Uterus (tissue), 4 donors: ENCODE results near the gene PRPF19. TPM values are rescaled to one million over a fixed set of nuclear protein-coding genes. Genes with fewer than 3 reads are reported as not detected.

ENCODE experiments used
- DNase-seq, 2 donors: peaks; one replicate each; pipeline ENCODE4 v3.0.0-alpha.2; 2019 to 2020
- H3K27ac ChIP-seq, 2 donors: fragments of 200-600 bp; sonication (generic); 1 replicate in 1 of 2; 2 replicates in 1 of 2; pipeline ENCODE4 v1.5.1; 2016 to 2018
- H3K27me3 ChIP-seq, 2 donors: fragments of 200-600 bp; sonication (generic); one replicate each; pipeline ENCODE4 v1.5.1; 2018 to 2019; ENCODE audit warnings: control low read depth in 1 of 2
- H3K36me3 ChIP-seq, 2 donors: fragments of 200-600 bp; sonication (generic); one replicate each; pipeline ENCODE4 v1.5.1; 2019; ENCODE audit warnings: control low read depth in 1 of 2
- H3K4me1 ChIP-seq, 2 donors: fragments of 200-600 bp; sonication (generic); one replicate each; pipeline ENCODE4 v1.5.1; 2018 to 2019; ENCODE audit warnings: control low read depth in 1 of 2
- H3K4me3 ChIP-seq, 2 donors: fragments of 200-600 bp; sonication (generic); 1 replicate in 1 of 2; 2 replicates in 1 of 2; pipeline ENCODE4 v1.5.1; 2018 to 2019; ENCODE audit warnings: mild to moderate bottlenecking in 1 of 2
- H3K9me3 ChIP-seq, 2 donors: fragments of 200-600 bp; sonication (generic); one replicate each; pipeline ENCODE4 v1.5.1; 2019; ENCODE audit warnings: control low read depth in 1 of 2
- CTCF ChIP-seq, 4 experiments: fragments of 200-600 bp in 2 of 4; fragments of 450-650 bp in 2 of 4; sonication (generic) in 2 of 4; IDR thresholded peaks; one replicate each; pipeline ENCODE4 v1.5.1; 2016 to 2019; ENCODE audit warnings: antibody characterized with exemption in 4 of 4, mild to moderate bottlenecking in 2 of 4, moderate library complexity in 1 of 4
- POLR2A ChIP-seq, 2 donors: fragments of 450-650 bp; IDR thresholded peaks; one replicate each; pipeline ENCODE4 v1.6.1; 2016; ENCODE audit warnings: antibody characterized with exemption in 2 of 2, mild to moderate bottlenecking in 1 of 2, moderate library complexity in 1 of 2
- intact Hi-C: fragments of 100-400 bp; cut with DNase I; formaldehyde crosslinking; loops from one replicate; pipeline ENCODE4 v1.15.1; 2023; ENCODE audit warnings: low total_unique reads
- total RNA-seq, 4 donors: library from RNA; depleted of rRNA in 3 of 4; stranded (reverse); fragments of >200 nt in 3 of 4; gene quantifications; one replicate each; pipeline versions ENCODE4 v1.1.0 to v1.2.4, GENCODE V29; 2014 to 2023
- donor health status: DM: yes; HTN: yes; CAD: no.

PRPF19 gene
- total RNA-seq, 4 donors from 2014 or later, result 19.4 to 70.1 (median 50.2) TPM

- TF ChIP-seq CTCF (IDR thresholded peaks at IDR 0.05) (no peak), POLR2A (IDR thresholded peaks at IDR 0.05) (no peak)
- peak in 1 of 2 donors; percentile 9 for DNase-seq
- H3K36me3 ChIP-seq, result no peaks in the 10 kb centered on the region
- no peaks in the 10 kb centered on the region for H3K9me3 ChIP-seq
- no peak overlapping the region for H3K4me3 ChIP-seq
- H3K27me3 ChIP-seq, result no peaks in the 10 kb centered on the region
- H3K27ac ChIP-seq, result no peak overlapping the region
- no peaks in the 10 kb centered on the region for H3K4me1 ChIP-seq
- intact Hi-C loops, result no loop called here
These were observed 25.6 kb downstream of the PRPF19 start for GRCh38 chr11:60880643-60881282.

DNA sequence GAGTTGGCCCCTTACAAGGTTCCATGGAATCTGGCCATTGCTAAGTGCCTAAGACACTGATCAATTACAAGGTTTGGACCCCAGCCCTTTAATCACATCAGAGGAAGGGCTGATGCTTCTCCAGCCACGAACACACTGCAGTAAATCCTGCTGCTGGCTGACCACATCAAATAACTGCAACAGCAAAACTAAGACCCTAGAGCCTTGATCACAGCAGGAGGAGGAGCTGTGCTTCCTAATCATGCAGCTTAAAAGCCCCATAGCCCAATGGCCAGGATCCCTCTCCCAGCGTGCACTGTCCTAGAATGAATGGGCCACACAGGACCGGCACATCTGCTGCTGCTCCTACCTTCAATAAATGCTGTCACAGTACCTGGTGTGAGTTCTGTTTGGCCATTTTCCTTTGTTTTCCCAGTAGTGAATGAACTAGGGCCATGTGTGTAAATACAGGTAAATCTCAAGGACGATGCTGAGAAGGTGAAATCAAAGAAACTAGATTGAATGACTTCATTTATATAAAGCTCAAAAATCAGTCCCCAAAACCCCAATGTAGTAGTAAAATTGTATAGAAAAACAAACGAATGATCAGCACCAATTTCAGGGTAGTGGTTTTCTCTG is 26.3 kb downstream of the PRPF19 start:
- intact Hi-C loops, result no loop called here
- no peaks in the 10 kb centered on the region for H3K4me1 ChIP-seq
- H3K36me3 ChIP-seq, result no peaks in the 10 kb centered on the region
- H3K27ac ChIP-seq, result no peak overlapping the region
- no peak overlapping the region for H3K4me3 ChIP-seq
- H3K27me3 ChIP-seq, result no peaks in the 10 kb centered on the region
- DNase-seq, result peak in 1 of 2 donors; percentile 1
- H3K9me3 ChIP-seq, result no peaks in the 10 kb centered on the region
- no peak for TF ChIP-seq POLR2A (IDR thresholded peaks at IDR 0.05)
- no peak for TF ChIP-seq CTCF (IDR thresholded peaks at IDR 0.05)

DNA sequence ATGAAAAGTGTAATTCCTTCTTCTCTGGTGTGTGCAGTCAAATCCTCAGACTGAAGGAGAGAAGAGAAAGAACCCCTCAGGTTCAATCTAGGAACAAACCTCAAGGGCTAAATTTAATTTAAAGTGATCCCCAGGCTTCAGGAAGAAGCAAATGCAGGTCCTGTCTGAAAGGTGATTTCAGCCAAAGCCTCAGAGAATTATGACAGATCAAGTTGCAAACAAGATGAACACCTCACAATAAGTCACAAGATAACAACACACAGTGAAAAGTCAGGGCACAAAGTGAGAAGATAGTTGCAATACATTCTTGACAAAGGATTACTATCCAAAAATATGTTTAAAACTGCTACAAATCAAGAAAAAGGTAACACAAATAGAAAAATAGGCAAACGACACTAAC is 27.3 kb downstream of the PRPF19 start:
- intact Hi-C loops, result no loop called here
- H3K36me3 ChIP-seq, result no peaks in the 10 kb centered on the region
- no peak overlapping the region for H3K27ac ChIP-seq
- no peaks in the 10 kb centered on the region for H3K9me3 ChIP-seq
- H3K4me1 ChIP-seq, result no peaks in the 10 kb centered on the region
- TF ChIP-seq POLR2A (IDR thresholded peaks at IDR 0.05) (no peak), CTCF (IDR thresholded peaks at IDR 0.05) (no peak)
- DNase-seq, result no peak
- H3K4me3 ChIP-seq, result no peak overlapping the region
- H3K27me3 ChIP-seq, result no peaks in the 10 kb centered on the region

GRCh38 chr11:60878245-60879101 is 27.9 kb downstream of the PRPF19 start:
- Histone ChIP-seq H3K27me3 (no peaks in the 10 kb centered on the region), H3K9me3 (no peaks in the 10 kb centered on the region), H3K4me1 (no peaks in the 10 kb centered on the region), H3K27ac (peak overlapping the region in 1 of 2 donors; percentile 64), H3K4me3 (no peak overlapping the region), H3K36me3 (no peaks in the 10 kb centered on the region)
- no peak for TF ChIP-seq POLR2A (IDR thresholded peaks at IDR 0.05)
- TF ChIP-seq CTCF (IDR thresholded peaks at IDR 0.05), result no peak
- intact Hi-C loops, result no loop called here
- DNase-seq, result peak in 1 of 2 donors; percentile 6

- no peaks in the 10 kb centered on the region for H3K36me3 ChIP-seq
- TF ChIP-seq POLR2A (IDR thresholded peaks at IDR 0.05), result no peak
- TF ChIP-seq CTCF (IDR thresholded peaks at IDR 0.05), result no peak
- H3K27me3 ChIP-seq, result no peaks in the 10 kb centered on the region
- peak in 1 of 2 donors; percentile 1 for DNase-seq
- no peaks in the 10 kb centered on the region for H3K4me1 ChIP-seq
- H3K9me3 ChIP-seq, result no peaks in the 10 kb centered on the region
- H3K27ac ChIP-seq, result no peak overlapping the region
- intact Hi-C loops, result no loop called here
- H3K4me3 ChIP-seq, result no peak overlapping the region
These were observed 30.3 kb downstream of the PRPF19 start for GRCh38 chr11:60876168-60876485.
